IPS-18a (cell line): ENCODE results near the gene NHS.

Experiments used
- H3K27ac ChIP-seq: one replicate; pipeline ENCODE4 v1.5.1; 2013; ENCODE audit warnings: low read length
- H3K27me3 ChIP-seq: one replicate; pipeline ENCODE4 v1.6.1; 2013; ENCODE audit warnings: mild to moderate bottlenecking, low read length; ENCODE audit not compliant: control insufficient read depth, insufficient read depth
- H3K36me3 ChIP-seq: one replicate; pipeline ENCODE4 v1.6.1; 2013; ENCODE audit warnings: low read depth, low read length; ENCODE audit not compliant: control insufficient read depth
- H3K4me1 ChIP-seq: one replicate; pipeline ENCODE4 v1.6.1; 2013; ENCODE audit warnings: low read depth, low read length; ENCODE audit not compliant: control insufficient read depth
- H3K4me3 ChIP-seq: one replicate; pipeline ENCODE4 v1.5.1; 2013; ENCODE audit warnings: low read length
- H3K9ac ChIP-seq: one replicate; pipeline ENCODE4 v1.6.1; 2013; ENCODE audit warnings: mild to moderate bottlenecking, low read length, moderate library complexity
- H3K9me3 ChIP-seq: one replicate; pipeline ENCODE4 v1.6.1; 2013; ENCODE audit warnings: low read depth, low read length; ENCODE audit not compliant: control insufficient read depth

The NHS gene

GRCh38 chrX:17741123-17741511 lies 366.1 kb downstream of the NHS start:
- Histone ChIP-seq H3K4me3 (no peak overlapping the region), H3K27ac (no peak overlapping the region), H3K27me3 (peaks cover 34% of the 10 kb centered on the region), H3K9me3 (no peaks in the 10 kb centered on the region), H3K9ac (no peak overlapping the region), H3K36me3 (no peaks in the 10 kb centered on the region), H3K4me1 (peaks cover 8% of the 10 kb centered on the region)

GRCh38 chrX:17743913-17744312 lies 368.9 kb downstream of the NHS start:
- H3K27me3 ChIP-seq = peaks cover 19% of the 10 kb centered on the region

GRCh38 chrX:17744896-17745523 lies 370.0 kb downstream of the NHS start:
- Histone ChIP-seq H3K4me1 (peaks cover 3% of the 10 kb centered on the region), H3K9ac (no peak overlapping the region), H3K27ac (no peak overlapping the region), H3K9me3 (no peaks in the 10 kb centered on the region), H3K27me3 (peaks cover 8% of the 10 kb centered on the region), H3K36me3 (no peaks in the 10 kb centered on the region), H3K4me3 (no peak overlapping the region)

More at GRCh38 chrX:17743913-17744312, 368.9 kb downstream of the NHS start:
- Histone ChIP-seq H3K4me3 (no peak overlapping the region), H3K36me3 (no peaks in the 10 kb centered on the region), H3K9me3 (no peaks in the 10 kb centered on the region), H3K4me1 (peaks cover 3% of the 10 kb centered on the region), H3K9ac (no peak overlapping the region), H3K27ac (no peak overlapping the region)

DNA sequence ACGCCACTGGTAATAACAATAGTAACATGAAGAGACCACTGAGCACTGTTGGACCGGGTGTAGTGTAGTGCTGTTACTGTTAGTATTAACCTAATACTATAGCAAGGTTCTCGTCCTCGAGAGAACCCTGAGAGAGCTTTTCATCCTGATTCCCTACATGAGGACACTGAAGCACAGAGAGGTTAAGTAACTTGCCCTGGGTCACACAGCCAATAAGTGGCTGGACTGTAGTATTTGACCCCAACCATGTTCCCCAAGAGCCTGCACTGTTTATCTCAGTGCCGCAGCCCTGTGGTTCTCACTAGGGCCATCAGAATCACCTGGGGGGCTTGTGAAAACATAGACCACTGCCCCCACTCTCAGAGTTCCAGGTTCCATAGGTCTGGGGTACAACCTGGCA lies 372.7 kb downstream of the NHS start:
- H3K36me3 ChIP-seq = no peaks in the 10 kb centered on the region
- no peak overlapping the region for H3K4me3 ChIP-seq
- H3K27ac ChIP-seq = no peak overlapping the region
- H3K4me1 ChIP-seq = no peaks in the 10 kb centered on the region
- H3K27me3 ChIP-seq = no peaks in the 10 kb centered on the region
- no peaks in the 10 kb centered on the region for H3K9me3 ChIP-seq
- no peak overlapping the region for H3K9ac ChIP-seq

- Histone ChIP-seq H3K4me1 (no peaks in the 10 kb centered on the region), H3K36me3 (no peaks in the 10 kb centered on the region), H3K9ac (no peak overlapping the region), H3K27me3 (no peaks in the 10 kb centered on the region), H3K9me3 (no peaks in the 10 kb centered on the region), H3K4me3 (no peak overlapping the region), H3K27ac (no peak overlapping the region)
These were observed 373.7 kb downstream of the NHS start for GRCh38 chrX:17748684-17749083.

DNA sequence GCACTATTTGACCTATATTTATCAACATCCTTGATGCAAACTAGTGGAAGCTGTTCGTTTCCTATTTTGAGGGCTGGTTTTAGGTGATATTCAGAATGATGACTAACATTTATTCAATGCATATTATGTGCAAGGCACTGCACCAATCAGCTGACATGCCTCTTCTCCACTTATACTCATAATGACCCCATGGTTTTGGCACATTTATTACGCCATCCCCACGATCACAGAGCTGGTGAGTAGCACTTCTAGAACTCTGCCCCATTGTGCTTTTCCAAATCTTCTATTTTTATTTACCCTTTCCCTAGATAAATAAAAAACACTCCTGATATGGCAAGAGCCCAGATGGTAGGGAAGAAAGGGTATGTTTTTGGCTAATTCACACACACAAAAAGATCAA lies 375.4 kb downstream of the NHS start:
- Histone ChIP-seq H3K27me3 (no peaks in the 10 kb centered on the region), H3K36me3 (no peaks in the 10 kb centered on the region), H3K27ac (no peak overlapping the region), H3K4me3 (no peak overlapping the region), H3K4me1 (no peaks in the 10 kb centered on the region), H3K9ac (no peak overlapping the region), H3K9me3 (no peaks in the 10 kb centered on the region)

GRCh38 chrX:17758382-17758781 lies 383.4 kb downstream of the NHS start:
- Histone ChIP-seq H3K36me3 (no peaks in the 10 kb centered on the region), H3K9me3 (no peaks in the 10 kb centered on the region), H3K9ac (no peak overlapping the region), H3K27ac (no peak overlapping the region), H3K4me1 (no peaks in the 10 kb centered on the region), H3K4me3 (no peak overlapping the region), H3K27me3 (no peaks in the 10 kb centered on the region)

DNA sequence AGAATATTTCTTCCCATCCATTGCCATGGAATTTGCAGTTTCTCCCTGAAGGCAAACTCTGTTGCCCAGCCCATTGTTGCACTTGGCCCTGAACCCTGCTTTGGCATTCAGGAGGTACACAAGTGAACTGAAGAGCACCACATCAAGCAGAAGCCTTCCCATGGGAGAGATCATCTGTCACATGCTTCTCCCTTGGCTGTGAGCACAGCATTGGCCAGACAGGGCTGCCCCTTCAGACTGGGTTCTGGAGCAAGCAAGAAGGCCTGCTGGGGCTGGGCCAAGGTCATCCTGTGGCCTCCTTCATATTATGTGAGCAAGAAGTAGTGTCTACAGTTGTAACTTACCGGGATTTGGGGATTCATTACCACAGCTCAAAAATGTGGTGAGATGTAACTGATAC lies 385.0 kb downstream of the NHS start:
- Histone ChIP-seq H3K36me3 (no peaks in the 10 kb centered on the region), H3K27me3 (no peaks in the 10 kb centered on the region), H3K9me3 (no peaks in the 10 kb centered on the region), H3K9ac (no peak overlapping the region), H3K27ac (no peak overlapping the region), H3K4me3 (no peak overlapping the region), H3K4me1 (no peaks in the 10 kb centered on the region)

DNA sequence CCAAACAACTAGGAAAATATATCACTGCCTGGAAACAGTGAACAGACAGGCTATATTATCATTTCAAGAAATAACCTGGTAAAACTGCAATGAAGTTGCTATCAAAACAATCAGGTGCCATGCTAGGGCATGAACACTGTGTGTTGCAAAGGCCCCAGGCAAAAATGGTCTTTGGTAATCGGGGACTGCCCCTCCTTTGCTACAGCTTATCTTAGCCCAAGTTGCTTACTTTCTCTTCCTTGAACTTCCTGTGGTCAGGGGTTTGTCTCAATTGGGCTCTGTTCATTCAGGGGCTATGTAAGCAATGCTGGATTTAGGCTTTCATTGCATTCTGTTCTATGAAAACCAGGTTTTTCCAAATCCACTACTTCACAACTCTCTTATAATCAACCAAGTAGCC lies 392.7 kb downstream of the NHS start:
- no peak overlapping the region for H3K9ac ChIP-seq
- H3K4me3 ChIP-seq = no peak overlapping the region
- no peaks in the 10 kb centered on the region for H3K36me3 ChIP-seq
- H3K9me3 ChIP-seq = no peaks in the 10 kb centered on the region
- no peaks in the 10 kb centered on the region for H3K27me3 ChIP-seq
- no peak overlapping the region for H3K27ac ChIP-seq
- no peaks in the 10 kb centered on the region for H3K4me1 ChIP-seq

DNA sequence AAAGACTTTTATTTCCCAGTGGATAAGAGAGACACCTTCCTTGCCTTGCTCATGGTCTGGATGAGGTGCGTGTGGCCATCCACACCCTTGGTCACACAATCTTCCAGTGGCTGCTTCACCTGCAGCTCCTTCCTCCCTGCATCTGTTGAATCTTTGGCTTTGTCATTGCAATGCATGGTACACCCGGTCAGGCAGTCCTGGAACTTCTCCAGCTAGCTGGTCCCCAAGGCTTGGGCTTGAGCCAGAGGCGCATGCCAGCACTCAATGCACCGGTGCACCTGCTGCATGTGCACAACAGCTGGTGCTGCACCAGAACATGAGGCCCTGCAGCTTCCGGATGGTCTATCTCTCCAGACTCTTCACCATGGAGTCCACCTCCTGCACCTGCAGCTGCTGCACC lies 394.0 kb downstream of the NHS start:
- Histone ChIP-seq H3K9me3 (no peaks in the 10 kb centered on the region), H3K4me1 (no peaks in the 10 kb centered on the region), H3K4me3 (no peak overlapping the region), H3K27me3 (no peaks in the 10 kb centered on the region), H3K27ac (no peak overlapping the region), H3K9ac (no peak overlapping the region), H3K36me3 (no peaks in the 10 kb centered on the region)

GRCh38 chrX:17769701-17770269 lies 394.8 kb downstream of the NHS start:
- H3K4me1 ChIP-seq = no peaks in the 10 kb centered on the region
- no peaks in the 10 kb centered on the region for H3K9me3 ChIP-seq
- H3K27me3 ChIP-seq = no peaks in the 10 kb centered on the region
- no peak overlapping the region for H3K4me3 ChIP-seq
- no peaks in the 10 kb centered on the region for H3K36me3 ChIP-seq
- no peak overlapping the region for H3K9ac ChIP-seq
- H3K27ac ChIP-seq = no peak overlapping the region

- no peak overlapping the region for H3K27ac ChIP-seq
- H3K9ac ChIP-seq = no peak overlapping the region
- H3K4me3 ChIP-seq = no peak overlapping the region
- H3K9me3 ChIP-seq = no peaks in the 10 kb centered on the region
- no peaks in the 10 kb centered on the region for H3K4me1 ChIP-seq
- H3K36me3 ChIP-seq = no peaks in the 10 kb centered on the region
- H3K27me3 ChIP-seq = no peaks in the 10 kb centered on the region
These were observed 398.3 kb downstream of the NHS start for GRCh38 chrX:17773221-17773876.
